HG03103 (cell line): ENCODE results near the gene C9orf43.
"Not testable (repeated sequence)": the region's sequence is repeated elsewhere in the genome, so short reads cannot be mapped to it uniquely, and the experiment has no call there.

Experiments used
- ATAC-seq: cut with Tn5 transposase; IDR thresholded peaks from one replicate; pipeline ENCODE4 v1.9.1; 2021; ENCODE audit warnings: low read depth; ENCODE audit not compliant: unreplicated experiment

C9orf43 gene

DNA sequence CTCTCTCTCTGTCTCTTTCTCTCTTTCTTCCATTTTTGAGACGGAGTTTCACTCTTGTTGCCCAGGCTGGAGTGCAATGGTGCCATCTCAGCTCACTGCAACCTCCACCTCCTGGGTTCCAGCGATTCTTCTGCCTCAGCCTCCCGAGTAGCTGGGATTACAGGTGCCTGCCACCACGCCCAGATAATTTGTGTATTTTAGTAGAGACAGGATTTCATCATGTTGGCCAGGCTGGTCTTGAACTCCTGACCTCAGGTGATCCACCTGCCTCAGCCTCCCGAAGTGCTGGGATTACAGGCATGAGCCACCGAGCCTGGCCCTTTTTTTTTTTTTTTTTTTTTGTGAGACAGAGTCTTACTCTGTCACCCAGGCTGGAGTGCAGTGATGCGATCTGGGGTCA, 29.1 kb upstream of the C9orf43 start:
- ATAC-seq, result not testable (repeated sequence)

DNA sequence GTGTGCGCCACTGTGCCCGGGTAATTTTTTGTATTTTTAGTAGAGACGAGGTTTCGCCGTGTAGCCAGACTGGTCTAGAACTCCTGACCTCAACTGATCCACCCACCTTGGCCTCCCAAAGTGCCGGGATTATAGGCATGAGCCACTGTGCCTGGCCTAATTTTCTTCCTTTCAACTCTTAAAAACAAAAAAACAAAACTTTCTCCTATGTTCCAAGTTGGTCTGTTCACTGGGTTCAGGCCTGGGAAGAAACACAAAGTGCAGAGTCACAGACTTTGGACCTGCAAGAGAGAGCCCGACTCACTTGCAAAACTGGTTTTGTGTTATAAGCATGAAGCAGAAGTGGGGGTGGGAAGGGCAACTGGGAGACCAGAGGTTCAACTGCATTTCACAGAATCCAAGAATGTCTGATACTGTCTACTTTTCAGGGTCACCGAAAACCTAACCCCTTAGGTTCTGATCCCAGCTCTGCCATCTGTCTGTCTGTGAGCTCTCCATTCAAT, 28.6 kb upstream of the C9orf43 start:
- ATAC-seq, result no peak

DNA sequence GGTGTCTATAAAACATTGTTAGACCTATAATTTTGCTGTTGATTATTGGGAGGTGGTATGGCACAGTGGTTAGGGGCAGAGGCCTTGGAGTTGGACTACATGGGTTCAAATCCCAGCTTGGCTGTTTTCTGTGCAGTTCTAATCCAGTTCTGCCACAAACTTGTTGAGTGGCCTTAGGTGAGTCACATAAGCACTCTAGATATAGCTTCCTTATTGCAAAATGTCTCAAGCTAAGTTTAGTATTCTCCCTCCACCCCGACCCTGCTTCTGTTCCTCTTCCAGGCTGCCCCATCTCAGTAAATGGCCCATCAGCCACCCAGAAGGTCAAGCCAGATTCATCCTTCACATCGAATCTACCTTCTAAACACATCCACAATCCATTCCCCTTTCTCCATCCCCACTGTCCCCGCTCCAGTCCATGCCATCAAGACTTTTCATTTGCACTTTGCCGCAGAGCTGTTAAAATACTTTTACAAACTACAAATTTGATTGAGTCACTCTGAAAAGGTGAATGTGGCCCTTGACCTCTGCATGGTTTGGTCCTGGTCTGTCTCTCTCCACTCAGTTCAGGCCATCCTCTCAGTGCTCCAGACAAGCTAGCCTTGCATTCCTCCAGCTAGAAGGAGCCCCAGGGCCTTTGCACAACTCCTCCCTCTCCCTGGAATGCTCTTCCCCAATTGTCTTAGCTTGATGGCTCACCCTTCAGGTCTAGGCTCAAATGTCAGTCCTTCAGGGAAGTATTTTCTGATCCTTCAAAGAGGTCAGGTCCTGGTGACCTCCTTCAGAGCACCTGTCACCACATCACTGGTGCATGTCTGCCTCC, 23.8 kb upstream of the C9orf43 start:
- no peak for ATAC-seq

DNA sequence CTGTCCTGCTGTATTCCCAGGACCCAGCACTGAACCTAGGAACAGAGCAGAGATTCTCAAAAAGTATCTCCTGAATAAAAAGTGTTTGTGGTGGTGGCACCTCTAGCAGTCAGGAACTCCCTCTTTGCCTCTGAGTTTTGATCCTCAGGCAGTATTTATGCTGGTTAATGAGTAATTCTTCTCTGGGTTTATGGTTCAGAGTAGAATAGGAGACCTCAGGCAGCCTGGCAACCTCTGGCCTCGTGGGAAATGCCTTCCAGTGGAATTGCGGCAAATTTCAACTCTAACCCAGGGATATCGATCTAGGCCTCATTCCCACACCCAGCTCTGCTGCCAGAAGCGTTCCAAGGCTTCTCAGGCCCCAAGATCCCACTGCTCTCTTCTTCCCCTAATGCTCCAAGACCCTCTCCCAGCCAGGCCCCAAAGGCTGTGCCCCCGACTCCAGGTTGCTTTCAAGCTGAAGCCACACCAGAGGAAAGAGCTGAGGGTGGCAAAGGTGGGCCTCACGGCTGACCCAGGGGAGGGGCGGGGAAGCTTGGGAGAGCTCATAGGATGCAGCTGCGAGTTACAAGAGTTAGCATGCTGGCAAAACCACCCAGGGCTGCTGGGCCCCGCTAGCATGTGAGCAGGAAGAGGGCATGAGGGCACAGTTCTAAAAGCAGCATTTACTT, 22.9 kb upstream of the C9orf43 start:
- no peak for ATAC-seq

DNA sequence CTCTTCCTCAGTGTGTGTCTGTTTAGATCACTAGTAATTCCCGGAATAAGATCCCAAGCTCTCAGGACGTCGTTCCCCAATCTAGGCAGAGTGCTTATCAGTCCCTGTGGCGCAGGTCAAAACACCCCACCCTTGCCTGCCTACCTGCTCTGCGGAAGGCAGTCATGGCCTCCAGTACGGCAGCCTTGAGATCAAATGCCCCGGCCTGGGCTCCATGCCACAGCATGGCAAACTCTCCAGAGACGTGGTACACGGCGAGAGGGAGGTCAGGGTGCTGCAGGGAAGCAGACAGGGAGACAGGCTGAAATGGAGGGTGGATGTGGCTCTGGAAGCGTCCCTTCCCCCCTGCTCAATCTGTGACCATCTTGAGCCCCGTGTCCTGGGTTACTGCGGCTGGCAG, 21.7 kb upstream of the C9orf43 start:
- ATAC-seq, result no peak

DNA sequence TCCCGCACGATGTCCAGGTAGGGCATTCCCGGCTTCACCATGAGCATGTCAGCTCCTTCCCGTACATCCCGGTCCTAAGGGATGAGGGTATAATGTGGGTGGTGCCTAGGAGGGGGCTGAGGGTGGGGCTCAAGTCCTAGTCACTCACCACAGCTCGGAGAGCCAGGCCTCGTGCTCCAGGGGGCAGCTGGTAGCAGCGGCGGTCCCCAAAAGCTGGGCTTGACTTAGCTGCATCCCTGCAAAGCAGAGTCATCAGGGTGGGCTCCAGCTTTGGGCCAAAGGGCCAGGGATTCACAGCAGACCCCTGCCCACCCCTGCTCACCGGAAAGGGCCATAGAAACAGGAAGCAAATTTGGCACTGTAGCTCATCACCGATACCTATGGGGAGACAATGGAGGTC, 21.1 kb upstream of the C9orf43 start:
- no peak for ATAC-seq

DNA sequence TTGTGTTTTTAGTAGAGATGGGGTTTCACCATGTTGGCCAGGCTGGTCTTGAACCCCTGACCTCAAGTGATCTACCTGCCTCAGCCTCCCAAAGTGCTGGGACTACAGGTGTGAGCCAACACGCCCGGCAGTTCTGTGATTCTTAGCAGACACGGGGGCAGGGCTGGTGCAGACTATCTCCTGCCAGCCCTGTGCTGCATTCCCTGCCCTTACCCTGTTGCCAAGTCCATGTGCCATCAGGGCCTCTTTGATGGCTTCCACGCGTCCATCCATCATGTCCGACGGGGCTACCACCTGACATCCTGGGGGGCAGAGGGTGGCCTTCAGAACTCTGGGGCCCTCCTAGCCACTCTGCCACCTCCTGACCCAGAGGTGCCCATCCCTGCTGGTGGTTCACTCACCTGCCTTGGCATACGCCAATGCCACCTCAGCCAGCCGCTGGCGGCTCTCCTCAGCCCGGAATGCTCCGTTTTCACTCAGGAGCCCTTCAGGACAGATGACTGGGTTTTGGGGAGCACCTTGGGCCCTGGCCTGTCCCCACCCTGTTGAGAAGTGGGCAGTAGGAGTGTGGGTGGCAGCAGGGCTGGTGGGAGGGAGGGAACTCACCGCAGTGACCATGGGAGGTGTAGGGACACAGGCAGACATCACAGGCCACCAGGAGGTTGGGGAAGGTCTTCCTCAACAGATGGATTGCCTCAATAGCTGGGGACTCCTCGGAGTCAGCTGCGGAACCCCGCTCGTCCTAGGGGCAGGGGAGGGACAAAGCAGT, 20.2 kb upstream of the C9orf43 start:
- ATAC-seq, result no peak

DNA sequence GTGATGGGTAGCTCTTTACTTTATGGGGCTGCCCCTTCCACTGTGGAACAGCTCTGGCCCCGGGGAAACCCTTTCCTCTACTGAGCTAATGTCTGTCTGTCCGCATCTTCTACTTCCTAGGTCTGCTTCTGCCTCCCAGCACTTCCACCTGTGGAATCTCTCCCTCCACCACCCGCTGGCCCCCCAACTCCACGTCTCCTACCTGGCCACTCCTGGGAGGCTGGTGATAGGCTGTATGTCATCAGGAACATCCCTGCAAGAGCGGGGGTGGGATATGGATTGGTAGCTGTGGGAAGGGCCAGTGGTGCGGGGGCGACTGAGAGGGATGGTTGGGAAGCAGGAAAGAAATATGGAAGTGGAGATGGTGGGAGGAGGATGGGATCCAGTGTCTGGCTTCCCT, 18.6 kb upstream of the C9orf43 start:
- ATAC-seq, result no peak

DNA sequence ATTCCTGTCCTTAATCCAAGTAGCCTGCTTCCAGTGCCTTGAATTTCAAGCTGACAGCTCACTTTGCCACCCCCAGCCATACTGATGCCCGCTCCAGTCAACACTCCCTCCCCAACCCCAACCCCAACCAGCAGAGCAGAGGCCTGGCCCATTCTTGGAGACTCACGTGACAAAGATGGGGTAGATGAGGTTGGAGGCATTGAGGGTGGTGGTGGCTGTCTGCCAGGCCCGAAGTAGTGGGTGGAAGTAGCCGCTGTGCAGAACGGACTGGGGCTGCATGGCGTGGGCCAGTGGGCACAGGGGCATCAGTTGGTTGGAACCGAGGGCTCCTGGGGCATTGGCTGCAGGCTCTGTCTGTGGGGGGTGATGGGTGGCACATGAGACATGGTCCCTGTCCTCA, 17.3 kb upstream of the C9orf43 start:
- ATAC-seq, result no peak

DNA sequence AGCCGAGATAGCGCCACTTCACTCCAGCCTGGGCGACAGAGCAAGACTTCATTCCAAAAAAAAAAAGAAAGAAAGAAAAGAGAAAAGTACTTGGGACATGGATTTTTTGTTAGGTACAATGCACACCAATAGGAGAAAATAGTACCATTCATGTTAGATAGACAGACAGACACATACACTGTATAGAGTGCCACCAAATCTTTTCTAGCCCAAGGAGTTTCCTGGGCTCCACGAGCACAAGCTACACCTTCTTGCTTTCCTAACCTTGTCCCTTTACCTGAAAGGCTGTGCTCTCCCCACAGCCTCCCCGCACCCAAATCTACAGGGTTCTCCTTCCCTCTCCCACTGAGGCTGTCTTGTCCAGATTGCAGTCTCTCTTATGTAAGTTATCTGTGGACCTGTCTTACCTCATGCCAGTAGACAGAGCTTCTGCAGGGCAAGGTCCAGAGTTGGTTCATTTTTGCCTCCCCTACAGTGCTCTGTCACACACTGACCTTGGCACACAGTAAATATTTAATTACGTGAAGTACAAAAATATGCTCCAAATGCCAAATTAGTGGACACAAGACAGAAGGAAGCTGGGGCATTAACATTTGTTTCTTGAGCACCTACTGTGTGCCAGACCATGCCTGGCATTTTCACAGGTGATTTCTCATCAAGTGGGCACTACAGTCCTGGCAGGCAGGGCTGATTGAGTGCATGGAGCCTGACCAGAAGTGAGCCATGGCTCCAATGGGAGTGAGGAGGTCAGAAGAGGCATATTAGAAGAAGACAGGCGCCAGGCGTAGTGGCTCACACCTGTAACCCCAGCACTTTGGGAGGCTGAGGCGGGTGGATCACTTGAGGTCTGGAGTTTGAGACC, 15.3 kb upstream of the C9orf43 start:
- ATAC-seq, result no peak

DNA sequence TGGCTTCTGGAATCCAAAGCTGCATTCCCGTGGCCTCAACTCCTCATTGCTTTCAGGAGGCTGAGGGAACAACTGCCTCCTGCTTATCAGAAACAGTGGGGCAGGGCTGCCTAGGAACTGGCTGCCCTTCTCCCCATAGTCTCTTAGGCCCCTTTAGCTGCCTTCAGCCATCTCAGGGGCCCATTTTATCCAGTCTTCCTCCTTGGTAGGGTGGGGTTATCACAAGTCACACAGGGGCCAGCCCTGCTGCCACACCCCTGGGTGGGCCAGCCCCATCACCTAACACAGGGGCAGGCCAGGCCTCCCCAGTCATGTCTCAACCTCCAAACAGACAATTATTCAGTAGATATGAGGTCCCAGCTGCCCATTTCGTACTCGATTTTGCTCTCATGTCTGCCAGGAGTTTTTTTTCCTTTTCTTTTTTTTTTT, 13.3 kb upstream of the C9orf43 start:
- no peak for ATAC-seq

DNA sequence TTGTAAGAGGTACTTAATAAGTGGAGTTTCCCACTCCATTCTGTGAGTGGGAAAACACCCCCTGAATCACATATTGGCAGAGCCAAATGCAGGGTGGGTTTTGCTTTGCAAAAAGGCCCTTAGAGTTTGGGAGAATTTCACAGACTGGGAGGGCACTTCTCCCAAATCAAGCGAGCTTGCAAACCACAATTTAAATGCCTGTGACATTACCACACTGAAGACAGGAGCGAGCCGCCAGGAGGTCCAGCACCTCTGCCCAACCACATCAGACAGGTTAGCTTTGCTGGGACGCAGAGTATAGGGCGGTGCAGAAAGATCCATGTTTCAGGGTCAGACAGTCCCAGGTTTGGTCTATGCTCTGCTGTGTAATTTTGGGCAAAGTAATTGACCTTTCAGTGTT, 11.8 kb upstream of the C9orf43 start:
- ATAC-seq, result no peak

DNA sequence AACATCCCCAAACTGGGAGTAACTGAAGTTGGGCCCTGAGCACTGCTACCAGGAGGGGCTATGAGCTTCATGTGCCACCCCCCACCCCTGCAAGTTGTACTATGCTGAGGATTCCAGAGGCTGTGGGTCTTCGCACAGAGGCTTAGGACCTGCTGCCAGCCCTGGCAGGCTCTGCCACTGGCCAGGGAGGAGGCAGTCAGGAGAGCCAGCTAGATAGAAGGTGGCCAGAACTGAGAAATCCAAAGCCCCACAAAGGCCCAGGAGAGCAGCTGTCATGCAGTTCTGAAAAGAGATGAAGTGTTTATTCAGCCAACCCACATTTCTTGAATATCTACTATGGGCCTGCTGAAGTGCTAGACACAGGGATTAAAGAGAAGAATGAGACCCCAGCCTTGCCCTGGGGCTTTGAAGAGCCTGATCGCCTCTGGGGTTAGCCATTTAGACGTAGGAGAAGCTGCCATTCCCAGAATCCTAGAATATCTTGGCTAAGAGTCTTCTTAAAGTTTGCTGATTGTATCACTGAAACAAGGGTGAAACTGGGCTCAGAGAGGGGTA, 10.8 kb upstream of the C9orf43 start:
- no peak for ATAC-seq

DNA sequence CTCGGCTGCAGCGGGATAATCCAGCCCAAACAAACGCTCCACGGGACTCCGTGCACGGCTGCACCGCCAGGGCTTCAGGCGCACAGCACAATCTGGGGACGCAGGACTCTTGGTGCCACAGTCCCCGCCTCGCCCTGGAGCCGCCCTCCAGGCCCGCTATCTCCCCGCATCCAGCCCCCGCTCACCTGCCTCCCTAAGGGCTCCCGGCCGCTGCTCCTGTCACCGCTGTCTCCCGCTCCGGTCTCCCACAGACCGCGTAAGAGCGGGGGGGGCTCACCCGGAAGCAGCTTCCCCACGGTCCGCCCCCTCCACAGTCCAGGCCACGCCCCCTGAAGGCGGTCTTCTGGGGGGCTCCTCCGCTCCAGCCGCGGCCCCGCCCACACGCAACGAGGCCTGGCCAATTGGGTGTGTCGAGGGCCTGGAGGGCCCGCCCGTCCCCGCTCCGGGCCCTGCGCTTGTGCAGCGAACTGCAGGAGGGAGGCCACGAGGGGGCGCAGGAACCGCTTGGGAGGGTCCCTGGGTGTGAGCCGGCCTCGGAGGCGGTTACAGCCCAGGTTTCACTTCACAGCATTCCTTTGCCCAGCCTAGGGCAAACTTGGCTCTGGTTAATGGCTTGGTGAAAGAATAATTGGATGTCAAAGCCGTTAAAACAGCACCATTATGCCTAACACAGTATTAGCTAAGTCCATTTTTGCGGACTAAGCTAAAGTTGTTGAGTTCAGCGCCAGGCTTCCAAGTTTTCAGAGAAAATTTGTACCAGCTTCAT, 9.3 kb upstream of the C9orf43 start, which contains the start of gene ALAD:
Gene ALAD, minus strand, starts transcription at position 258 of the 766 bp plus-strand sequence. CDS start 7,725 bp downstream, outside the sequence.
- peak; percentile 98 for ATAC-seq

DNA sequence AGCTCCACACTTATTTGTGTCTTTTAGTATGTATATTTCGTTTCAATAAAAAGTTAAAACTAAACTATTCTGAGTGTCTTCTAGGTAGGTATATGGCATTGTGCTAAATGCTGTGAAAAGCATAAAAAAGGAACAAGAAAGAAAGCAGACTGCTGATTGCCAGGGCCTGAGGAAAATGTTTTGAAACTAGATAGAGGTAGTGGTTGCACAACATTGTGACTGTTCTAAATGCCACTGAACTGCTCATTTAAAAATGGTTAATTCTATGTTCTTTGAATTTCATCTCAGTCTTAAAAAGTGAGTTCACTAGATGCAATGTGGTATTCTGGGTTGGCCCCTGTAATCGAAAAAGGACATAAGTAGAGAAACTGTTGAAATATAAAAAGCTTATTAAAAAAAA, 6.9 kb upstream of the C9orf43 start:
- no peak for ATAC-seq

DNA sequence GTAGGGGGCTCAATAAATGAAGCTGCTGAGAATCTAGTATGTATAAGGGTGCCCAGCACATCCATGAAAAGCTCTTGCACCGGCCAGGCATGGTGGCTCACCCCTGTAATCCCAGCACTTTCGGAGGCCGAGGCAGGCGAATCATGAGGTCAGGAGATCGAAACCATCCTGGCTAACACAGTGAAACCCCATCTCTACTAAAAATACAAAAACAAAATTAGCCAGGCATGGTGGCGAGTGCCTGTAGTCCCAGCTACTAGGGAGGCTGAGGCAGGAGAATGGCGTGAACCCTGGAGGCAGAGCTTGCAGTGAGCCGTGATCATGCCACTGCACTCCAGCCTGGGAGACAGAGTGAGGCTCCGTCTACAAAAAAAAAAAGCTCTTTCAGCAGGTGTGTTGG, 4.2 kb upstream of the C9orf43 start:
- not testable (repeated sequence) for ATAC-seq

DNA sequence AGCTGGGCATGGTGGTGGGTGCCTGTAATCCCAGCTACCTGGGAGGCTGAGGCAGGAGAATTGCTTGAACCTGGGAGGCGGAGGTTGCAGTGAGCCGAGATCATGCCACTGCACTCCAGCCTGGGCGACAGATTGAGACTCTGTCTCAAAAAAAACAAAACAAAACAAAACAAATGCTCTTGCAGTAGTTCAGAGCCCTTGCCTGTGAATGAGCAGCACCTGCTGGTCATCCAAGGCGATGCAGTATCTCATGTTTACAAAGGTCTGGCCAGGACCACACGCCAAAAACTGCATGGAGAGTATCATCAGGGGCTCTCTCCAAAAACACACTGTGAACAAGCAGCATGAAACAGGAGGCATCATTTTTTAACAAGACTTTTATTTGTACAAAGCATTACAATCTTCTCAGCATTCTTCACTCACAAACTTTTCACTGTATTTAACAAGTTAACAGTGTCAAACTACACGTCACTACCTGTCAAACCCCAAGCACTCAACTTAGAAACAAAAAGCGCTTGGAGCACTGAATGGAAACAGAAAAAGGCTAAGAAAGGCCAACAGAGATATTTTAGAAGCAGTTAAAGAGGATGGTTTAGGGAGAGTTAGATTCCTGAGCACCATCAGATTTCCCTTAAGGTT, 3.6 kb upstream of the C9orf43 start:
- not testable (repeated sequence) for ATAC-seq

DNA sequence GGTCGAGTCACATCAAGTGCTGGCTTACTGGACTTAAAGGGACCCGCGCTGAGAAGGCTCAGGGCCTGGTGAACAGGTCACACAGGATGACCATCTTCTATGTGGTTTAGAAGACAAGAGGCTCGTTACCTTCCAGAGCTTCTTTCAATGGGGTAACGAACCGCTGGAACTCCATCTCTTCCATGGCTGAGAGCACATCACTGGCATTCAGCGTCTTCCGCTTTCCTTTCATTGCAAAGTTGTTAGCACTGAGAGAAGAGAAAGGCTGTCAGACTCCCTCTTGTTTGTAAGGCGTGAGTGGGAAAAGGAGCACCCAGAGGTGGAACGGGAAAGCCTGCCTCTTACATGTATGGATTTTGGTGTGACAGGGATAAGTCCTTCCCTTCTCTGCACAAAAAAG, 1.1 kb upstream of the C9orf43 start:
- ATAC-seq, result no peak

DNA sequence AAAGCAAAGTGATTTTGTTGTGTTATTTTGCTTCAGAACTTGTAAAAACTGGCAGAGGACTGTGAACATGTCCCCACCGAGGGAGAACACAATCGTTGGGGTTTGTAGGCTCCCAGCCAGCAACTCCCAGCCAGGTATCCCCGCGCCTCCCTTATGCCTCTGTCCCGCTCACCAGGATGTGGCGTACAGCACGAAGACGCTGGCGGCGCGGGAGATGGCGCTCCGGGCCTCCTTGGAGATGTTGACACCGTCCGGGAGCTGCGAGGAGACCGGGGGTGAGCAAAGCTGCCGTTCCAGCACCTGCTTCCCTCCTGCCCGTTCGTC, 702 bp upstream of the C9orf43 start:
- ATAC-seq, result no peak
